ENCODE measurements around the gene RIPK3. TPM values are rescaled to one million over a fixed set of nuclear protein-coding genes. Genes with fewer than 3 reads are reported as not detected.
A peak's percentile ranks its signal among the peaks of the same experiment; 100 is the strongest.

Gene RIPK3
- total and polyA plus RNA-seq, 2 of the 8 experiments (the other 6 are each of a cell fraction or from before 2014, with no cell fraction given) = 0.24 to 0.39 TPM

DNA sequence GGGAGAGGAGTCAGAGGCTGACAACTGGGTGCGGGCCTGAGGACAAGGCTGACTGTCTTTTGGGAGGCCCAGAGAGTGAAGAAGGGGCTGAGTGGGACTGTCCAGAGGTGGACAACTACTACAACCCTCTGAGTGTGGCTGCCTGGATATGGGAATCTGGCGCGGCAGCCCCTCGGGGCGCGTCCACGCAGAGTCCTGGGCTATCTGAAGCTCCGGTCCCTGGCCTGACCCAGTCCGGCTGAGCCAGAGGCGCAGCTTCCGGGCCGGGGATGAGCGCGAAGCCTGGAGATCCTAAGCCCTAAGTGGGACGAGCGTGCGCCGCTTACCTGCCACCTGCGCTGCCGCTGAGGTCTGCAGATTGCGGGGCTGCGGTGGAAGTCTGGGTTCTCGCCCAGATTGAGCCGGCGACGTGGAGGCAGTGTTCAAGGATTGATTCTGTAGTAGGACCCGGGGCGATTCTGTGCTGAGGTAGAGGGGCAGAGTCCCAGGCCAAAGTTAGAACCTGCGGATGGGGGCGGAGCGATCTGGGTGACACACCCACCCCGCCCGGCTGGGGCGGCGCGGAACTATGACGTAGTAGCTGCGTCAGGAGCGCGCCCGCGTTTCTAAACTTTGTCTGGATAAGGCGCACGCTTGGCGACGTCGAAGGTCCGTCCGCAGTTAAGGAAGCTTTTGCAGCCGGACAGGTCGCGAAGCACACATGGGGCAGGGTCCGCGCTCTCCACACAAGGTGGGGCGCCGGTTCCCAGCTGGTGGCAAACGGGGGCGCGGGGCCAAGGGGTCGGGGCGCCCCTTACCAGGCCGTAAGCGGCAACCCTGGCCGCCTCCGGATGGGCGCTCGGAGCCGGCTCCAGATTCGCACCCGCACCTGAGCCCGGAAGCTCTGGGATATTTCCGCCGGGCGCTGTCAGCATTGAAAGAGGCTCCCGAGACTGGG is 40.3 kb downstream of the RIPK3 start, which contains the start of the genes DHRS1 and NOP9 (continued):
- TF ChIP-seq EZH2 (IDR thresholded peaks at IDR 0.05; ENCODE audit: low read depth, low read length, severe bottlenecking) (no peak), RNF2 (IDR thresholded peaks at IDR 0.05; ENCODE audit: borderline replicate concordance, low read depth, low read length, missing control alignments, poor library complexity, severe bottlenecking) (no peak), PHF8 (conservative IDR thresholded peaks at IDR 0.05; ENCODE audit: low read depth, low read length) (peak; percentile 82), POLR2AphosphoS5 (IDR thresholded peaks at IDR 0.05; ENCODE audit: low read depth, low read length) (peak; percentile 86), TAF7 (optimal IDR thresholded peaks at IDR 0.05; ENCODE audit: borderline replicate concordance, low read depth, low read length) (peak; percentile 62), GABPA (IDR thresholded peaks at IDR 0.05; ENCODE audit: borderline replicate concordance, insufficient read depth, low read length) (no peak), CHD1 (IDR thresholded peaks at IDR 0.05; ENCODE audit: low read depth, low read length) (no peak), NANOG (IDR thresholded peaks at IDR 0.05; ENCODE audit: insufficient read depth, low read depth, low read length, poor library complexity, severe bottlenecking) (no peak), ZNF274 (IDR thresholded peaks at IDR 0.05; ENCODE audit: borderline replicate concordance, extremely low read depth, low read length) (no peak), TCF12 (IDR thresholded peaks at IDR 0.05; ENCODE audit: low read depth, low read length) (no peak), RAD21 (IDR thresholded peaks at IDR 0.05 in 1 of 2, conservative IDR thresholded peaks at IDR 0.05 in 1 of 2; ENCODE audit: low read depth in 2 of 2, low read length in 2 of 2) (no peak), CBX8 (IDR thresholded peaks at IDR 0.05; ENCODE audit: borderline replicate concordance, low read depth, low read length) (no peak), TEAD4 (IDR thresholded peaks at IDR 0.05; ENCODE audit: low read depth, low read length) (no peak), KDM1A (IDR thresholded peaks at IDR 0.05; ENCODE audit: borderline replicate concordance, low read length) (no peak), ATF2 (IDR thresholded peaks at IDR 0.05; ENCODE audit: low read length) (no peak), RFX5 (IDR thresholded peaks at IDR 0.05; ENCODE audit: borderline replicate concordance, low read depth, low read length) (no peak), CTBP2 (IDR thresholded peaks at IDR 0.05; ENCODE audit: borderline replicate concordance, insufficient read depth, insufficient read length, low read length) (no peak), POU5F1 (IDR thresholded peaks at IDR 0.05; ENCODE audit: low read depth, low read length) (no peak), SIN3A (conservative IDR thresholded peaks at IDR 0.05 in 1 of 2, IDR thresholded peaks at IDR 0.05 in 1 of 2; ENCODE audit: low read depth in 1 of 2, low read length in 2 of 2) (peak; percentile 92 to 96; a peak in 3 of 4 replicates)
